ENCODE measurements around the gene COL6A1.
A peak's percentile ranks its signal among the peaks of the same experiment; 100 is the strongest.
"Not testable (repeated sequence)": the region's sequence is repeated elsewhere in the genome, so short reads cannot be mapped to it uniquely, and the experiment has no call there.

The COL6A1 gene

GRCh38 chr21:45945066-45945867 is 36.3 kb upstream of the COL6A1 start:
- peak; percentile 40 for DNase-seq (ENCODE audit: low spot score)

GRCh38 chr21:45945868-45946210 is 35.7 kb upstream of the COL6A1 start:
- DNase-seq (ENCODE audit: low spot score), result peak; percentile 31

- DNase-seq (ENCODE audit: low spot score), result no peak
These were observed 34.3 kb upstream of the COL6A1 start for GRCh38 chr21:45947296-45947695.

- peak; percentile 32 for DNase-seq (ENCODE audit: low spot score)
These were observed 33.8 kb upstream of the COL6A1 start for GRCh38 chr21:45947716-45948255.

GRCh38 chr21:45948576-45949141 is 32.9 kb upstream of the COL6A1 start:
- peak; percentile 40 for DNase-seq (ENCODE audit: low spot score)

GRCh38 chr21:45949928-45950739 is 31.4 kb upstream of the COL6A1 start:
- peak; percentile 39 for DNase-seq (ENCODE audit: low spot score)

GRCh38 chr21:45950740-45951515 is 30.6 kb upstream of the COL6A1 start:
- peak; percentile 48 for DNase-seq (ENCODE audit: low spot score)

- DNase-seq (ENCODE audit: low spot score), result peak; percentile 42
These were observed 29.9 kb upstream of the COL6A1 start for GRCh38 chr21:45951676-45952075.

- not testable (repeated sequence) for DNase-seq (ENCODE audit: low spot score)
These were observed 29.0 kb upstream of the COL6A1 start for GRCh38 chr21:45952527-45952926.

- no peak for DNase-seq (ENCODE audit: low spot score)
These were observed 28.6 kb upstream of the COL6A1 start for GRCh38 chr21:45952974-45953373.

GRCh38 chr21:45954261-45954660 is 27.3 kb upstream of the COL6A1 start:
- no peak for DNase-seq (ENCODE audit: low spot score)

- DNase-seq (ENCODE audit: low spot score), result no peak
These were observed 26.6 kb upstream of the COL6A1 start for GRCh38 chr21:45954921-45955320.

GRCh38 chr21:45957551-45957950 is 24.0 kb upstream of the COL6A1 start:
- no peak for DNase-seq (ENCODE audit: low spot score)

- no peak for DNase-seq (ENCODE audit: low spot score)
These were observed 23.5 kb upstream of the COL6A1 start for GRCh38 chr21:45957981-45958600.

GRCh38 chr21:45959182-45959581 is 22.4 kb upstream of the COL6A1 start:
- no peak for DNase-seq (ENCODE audit: low spot score)

GRCh38 chr21:45959779-45960390 is 21.7 kb upstream of the COL6A1 start:
- DNase-seq (ENCODE audit: low spot score), result no peak

- not testable (repeated sequence) for DNase-seq (ENCODE audit: low spot score)
These were observed 20.2 kb upstream of the COL6A1 start for GRCh38 chr21:45961408-45961807.

GRCh38 chr21:45962531-45963231 is 18.9 kb upstream of the COL6A1 start:
- no peak for DNase-seq (ENCODE audit: low spot score)

GRCh38 chr21:45963232-45963570 is 18.4 kb upstream of the COL6A1 start:
- DNase-seq (ENCODE audit: low spot score), result no peak

GRCh38 chr21:45964649-45965048 is 16.9 kb upstream of the COL6A1 start:
- no peak for DNase-seq (ENCODE audit: low spot score)

All from ecto neural progenitor cell (in vitro differentiated cells).